ENCODE results near the gene PRKAA2.

The PRKAA2 gene

GRCh38 chr1:56745231-56745630 lies 100.1 kb downstream of the PRKAA2 start:
- Histone ChIP-seq H3K27me3 (ENCODE audit: insufficient read depth, low read length) (no peaks in the 10 kb centered on the region), H3K4me1 (ENCODE audit: insufficient read depth, low read length, severe bottlenecking) (no peaks in the 10 kb centered on the region), H3K9ac (ENCODE audit: low read length) (no peak overlapping the region), H4K20me1 (ENCODE audit: insufficient read depth, low read length) (no peaks in the 10 kb centered on the region), H2AFZ (ENCODE audit: low read length) (no peak overlapping the region), H3K79me2 (ENCODE audit: insufficient read depth, low read length) (no peaks in the 10 kb centered on the region), H3K4me3 (ENCODE audit: low read depth, low read length, poor library complexity, severe bottlenecking) (no peak overlapping the region), H3K9me2 (ENCODE audit: low read depth, low read length) (no peaks in the 10 kb centered on the region), H3F3A (ENCODE audit: insufficient read depth, low read length) (no peaks in the 10 kb centered on the region), H3K27ac (ENCODE audit: low read depth, low read length, poor library complexity, severe bottlenecking) (no peak overlapping the region), H3K9me3 (ENCODE audit: low read length) (no peaks in the 10 kb centered on the region), H3K36me3 (ENCODE audit: insufficient read depth, low read length) (no peaks in the 10 kb centered on the region), H3K4me2 (ENCODE audit: low read length) (no peak overlapping the region)
- no peak for TF ChIP-seq EZH2 (IDR thresholded peaks at IDR 0.05; ENCODE audit: borderline replicate concordance, low read length)
- no peak for TF ChIP-seq CTCF (IDR thresholded peaks at IDR 0.05; ENCODE audit: low read length)

GRCh38 chr1:56754708-56755479 lies 109.8 kb downstream of the PRKAA2 start:
- Histone ChIP-seq H3K4me1 (ENCODE audit: insufficient read depth, low read length, severe bottlenecking) (no peaks in the 10 kb centered on the region), H3K27me3 (ENCODE audit: insufficient read depth, low read length) (no peaks in the 10 kb centered on the region), H3K79me2 (ENCODE audit: insufficient read depth, low read length) (no peaks in the 10 kb centered on the region), H3K9me3 (ENCODE audit: low read length) (no peaks in the 10 kb centered on the region), H3K9me2 (ENCODE audit: low read depth, low read length) (no peaks in the 10 kb centered on the region), H4K20me1 (ENCODE audit: insufficient read depth, low read length) (no peaks in the 10 kb centered on the region), H3K9ac (ENCODE audit: low read length) (no peak overlapping the region), H3K27ac (ENCODE audit: low read depth, low read length, poor library complexity, severe bottlenecking) (no peak overlapping the region), H3K36me3 (ENCODE audit: insufficient read depth, low read length) (no peaks in the 10 kb centered on the region), H3K4me3 (ENCODE audit: low read depth, low read length, poor library complexity, severe bottlenecking) (no peak overlapping the region), H3K4me2 (ENCODE audit: low read length) (no peak overlapping the region), H3F3A (ENCODE audit: insufficient read depth, low read length) (no peaks in the 10 kb centered on the region), H2AFZ (ENCODE audit: low read length) (no peak overlapping the region)
- TF ChIP-seq CTCF (IDR thresholded peaks at IDR 0.05; ENCODE audit: low read length) = no peak

- Histone ChIP-seq H3K9ac (ENCODE audit: low read length) (no peak overlapping the region), H4K20me1 (ENCODE audit: insufficient read depth, low read length) (no peaks in the 10 kb centered on the region), H3K4me1 (ENCODE audit: insufficient read depth, low read length, severe bottlenecking) (no peaks in the 10 kb centered on the region), H3F3A (ENCODE audit: insufficient read depth, low read length) (no peaks in the 10 kb centered on the region), H3K9me2 (ENCODE audit: low read depth, low read length) (no peaks in the 10 kb centered on the region), H3K4me3 (ENCODE audit: low read depth, low read length, poor library complexity, severe bottlenecking) (no peak overlapping the region), H3K27me3 (ENCODE audit: insufficient read depth, low read length) (no peaks in the 10 kb centered on the region), H3K27ac (ENCODE audit: low read depth, low read length, poor library complexity, severe bottlenecking) (no peak overlapping the region), H3K9me3 (ENCODE audit: low read length) (no peaks in the 10 kb centered on the region), H3K79me2 (ENCODE audit: insufficient read depth, low read length) (no peaks in the 10 kb centered on the region), H2AFZ (ENCODE audit: low read length) (no peak overlapping the region), H3K4me2 (ENCODE audit: low read length) (no peak overlapping the region), H3K36me3 (ENCODE audit: insufficient read depth, low read length) (no peaks in the 10 kb centered on the region)
- no peak for TF ChIP-seq EZH2 (IDR thresholded peaks at IDR 0.05; ENCODE audit: borderline replicate concordance, low read length)
- TF ChIP-seq CTCF (IDR thresholded peaks at IDR 0.05; ENCODE audit: low read length) = no peak
Measured at GRCh38 chr1:56755911-56756310, 110.8 kb downstream of the PRKAA2 start.
